ENCODE results near the gene TUBB6.

Gene TUBB6

GRCh38 chr18:12362473-12363174 is 54.6 kb downstream of the TUBB6 start:
- Histone ChIP-seq H3K27ac (replicated peaks) (no peak overlapping the region), H3K27me3 (ENCODE audit: insufficient read depth, poor library complexity, severe bottlenecking) (no peaks in the 10 kb centered on the region), H3K4me3 (replicated peaks; ENCODE audit: insufficient read depth, low read length) (no peak overlapping the region)
- TF ChIP-seq, protein P1, sequence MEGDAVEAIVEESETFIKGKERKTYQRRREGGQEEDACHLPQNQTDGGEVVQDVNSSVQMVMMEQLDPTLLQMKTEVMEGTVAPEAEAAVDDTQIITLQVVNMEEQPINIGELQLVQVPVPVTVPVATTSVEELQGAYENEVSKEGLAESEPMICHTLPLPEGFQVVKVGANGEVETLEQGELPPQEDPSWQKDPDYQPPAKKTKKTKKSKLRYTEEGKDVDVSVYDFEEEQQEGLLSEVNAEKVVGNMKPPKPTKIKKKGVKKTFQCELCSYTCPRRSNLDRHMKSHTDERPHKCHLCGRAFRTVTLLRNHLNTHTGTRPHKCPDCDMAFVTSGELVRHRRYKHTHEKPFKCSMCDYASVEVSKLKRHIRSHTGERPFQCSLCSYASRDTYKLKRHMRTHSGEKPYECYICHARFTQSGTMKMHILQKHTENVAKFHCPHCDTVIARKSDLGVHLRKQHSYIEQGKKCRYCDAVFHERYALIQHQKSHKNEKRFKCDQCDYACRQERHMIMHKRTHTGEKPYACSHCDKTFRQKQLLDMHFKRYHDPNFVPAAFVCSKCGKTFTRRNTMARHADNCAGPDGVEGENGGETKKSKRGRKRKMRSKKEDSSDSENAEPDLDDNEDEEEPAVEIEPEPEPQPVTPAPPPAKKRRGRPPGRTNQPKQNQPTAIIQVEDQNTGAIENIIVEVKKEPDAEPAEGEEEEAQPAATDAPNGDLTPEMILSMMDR (IDR thresholded peaks at IDR 0.05; ENCODE audit: insufficient read depth, low read length) = no peak
- TF ChIP-seq, protein P2, sequence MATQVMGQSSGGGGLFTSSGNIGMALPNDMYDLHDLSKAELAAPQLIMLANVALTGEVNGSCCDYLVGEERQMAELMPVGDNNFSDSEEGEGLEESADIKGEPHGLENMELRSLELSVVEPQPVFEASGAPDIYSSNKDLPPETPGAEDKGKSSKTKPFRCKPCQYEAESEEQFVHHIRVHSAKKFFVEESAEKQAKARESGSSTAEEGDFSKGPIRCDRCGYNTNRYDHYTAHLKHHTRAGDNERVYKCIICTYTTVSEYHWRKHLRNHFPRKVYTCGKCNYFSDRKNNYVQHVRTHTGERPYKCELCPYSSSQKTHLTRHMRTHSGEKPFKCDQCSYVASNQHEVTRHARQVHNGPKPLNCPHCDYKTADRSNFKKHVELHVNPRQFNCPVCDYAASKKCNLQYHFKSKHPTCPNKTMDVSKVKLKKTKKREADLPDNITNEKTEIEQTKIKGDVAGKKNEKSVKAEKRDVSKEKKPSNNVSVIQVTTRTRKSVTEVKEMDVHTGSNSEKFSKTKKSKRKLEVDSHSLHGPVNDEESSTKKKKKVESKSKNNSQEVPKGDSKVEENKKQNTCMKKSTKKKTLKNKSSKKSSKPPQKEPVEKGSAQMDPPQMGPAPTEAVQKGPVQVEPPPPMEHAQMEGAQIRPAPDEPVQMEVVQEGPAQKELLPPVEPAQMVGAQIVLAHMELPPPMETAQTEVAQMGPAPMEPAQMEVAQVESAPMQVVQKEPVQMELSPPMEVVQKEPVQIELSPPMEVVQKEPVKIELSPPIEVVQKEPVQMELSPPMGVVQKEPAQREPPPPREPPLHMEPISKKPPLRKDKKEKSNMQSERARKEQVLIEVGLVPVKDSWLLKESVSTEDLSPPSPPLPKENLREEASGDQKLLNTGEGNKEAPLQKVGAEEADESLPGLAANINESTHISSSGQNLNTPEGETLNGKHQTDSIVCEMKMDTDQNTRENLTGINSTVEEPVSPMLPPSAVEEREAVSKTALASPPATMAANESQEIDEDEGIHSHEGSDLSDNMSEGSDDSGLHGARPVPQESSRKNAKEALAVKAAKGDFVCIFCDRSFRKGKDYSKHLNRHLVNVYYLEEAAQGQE (IDR thresholded peaks at IDR 0.05; ENCODE audit: insufficient replicate concordance, low read depth) = no peak
- TF ChIP-seq SPI1 (IDR thresholded peaks at IDR 0.05; ENCODE audit: borderline replicate concordance, low read depth) (no peak), POLR2AphosphoS5 (IDR thresholded peaks at IDR 0.05; ENCODE audit: low read depth) (no peak), GABPA (IDR thresholded peaks at IDR 0.05; ENCODE audit: low read depth) (no peak)
- no peak for DNase-seq (ENCODE audit: low read depth in 1 of 2, low spot score in 1 of 2)

GRCh38 chr18:12366379-12366778 is 58.3 kb downstream of the TUBB6 start:
- Histone ChIP-seq H3K4me3 (replicated peaks; ENCODE audit: insufficient read depth, low read length) (no peak overlapping the region), H3K27ac (replicated peaks) (no peak overlapping the region), H3K27me3 (ENCODE audit: insufficient read depth, poor library complexity, severe bottlenecking) (no peaks in the 10 kb centered on the region)
- TF ChIP-seq, protein P2 (IDR thresholded peaks at IDR 0.05; ENCODE audit: insufficient replicate concordance, low read depth) = no peak
- no peak for DNase-seq (ENCODE audit: low read depth in 1 of 2, low spot score in 1 of 2)

- no peak for DNase-seq (ENCODE audit: low read depth in 1 of 2, low spot score in 1 of 2)
- Histone ChIP-seq H3K4me3 (replicated peaks; ENCODE audit: insufficient read depth, low read length) (no peak overlapping the region), H3K27ac (replicated peaks) (no peak overlapping the region), H3K27me3 (ENCODE audit: insufficient read depth, poor library complexity, severe bottlenecking) (no peaks in the 10 kb centered on the region)
- TF ChIP-seq, protein P1 (IDR thresholded peaks at IDR 0.05; ENCODE audit: insufficient read depth, low read length) = no peak
- TF ChIP-seq, protein P2 (IDR thresholded peaks at IDR 0.05; ENCODE audit: insufficient replicate concordance, low read depth) = no peak
- TF ChIP-seq POLR2AphosphoS5 (IDR thresholded peaks at IDR 0.05; ENCODE audit: low read depth) (no peak), GABPA (IDR thresholded peaks at IDR 0.05; ENCODE audit: low read depth) (no peak), SPI1 (IDR thresholded peaks at IDR 0.05; ENCODE audit: borderline replicate concordance, low read depth) (no peak)
These were observed 58.7 kb downstream of the TUBB6 start for GRCh38 chr18:12366784-12367183.

Measured in HL-60 (cell line).